HepG2 (cell line): ENCODE measurements around the gene KARS1. TPM values are rescaled to one million over a fixed set of nuclear protein-coding genes. Genes with fewer than 3 reads are reported as not detected.
A peak's percentile ranks its signal among the peaks of the same experiment; 100 is the strongest.

Source experiments
- CHD2 ChIP-seq: IDR thresholded peaks from 2 replicates; pipeline ENCODE4 v1.6.1; 2011; ENCODE audit warnings: low read depth, low read length, improper control_type of control experiment
- ETV6 ChIP-seq: sonication (generic); formaldehyde crosslinking; conservative IDR thresholded peaks from 2 replicates; pipeline ENCODE4 v1.4.0; 2020; ENCODE audit warnings: missing genetic modification reagents
- GLI4 ChIP-seq: sonication (generic); formaldehyde crosslinking; IDR thresholded peaks from 2 replicates; pipeline ENCODE4 v1.5.1; 2020; ENCODE audit warnings: missing genetic modification reagents, mild to moderate bottlenecking, moderate library complexity, borderline replicate concordance
- NCOA1 ChIP-seq: sonication (generic); formaldehyde crosslinking; IDR thresholded peaks from 2 replicates; pipeline ENCODE4 v1.9.0; 2021; ENCODE audit warnings: missing genetic modification reagents
- PPARG ChIP-seq: conservative IDR thresholded peaks from 2 replicates; pipeline ENCODE4 v1.6.1; 2016; ENCODE audit warnings: missing biosample characterization, missing genetic modification reagents
- PRPF4 ChIP-seq: fragments of 200-400 bp; formaldehyde crosslinking; IDR thresholded peaks from 2 replicates; pipeline ENCODE4 v1.6.1; 2016; ENCODE audit warnings: low read length, low read depth; ENCODE audit not compliant: poor library complexity, severe bottlenecking
- RARA ChIP-seq: IDR thresholded peaks from 2 replicates; pipeline ENCODE4 v1.6.1; 2016; ENCODE audit warnings: missing genetic modification reagents, missing compliant biosample characterization
- ZBTB42 ChIP-seq: sonication (generic); formaldehyde crosslinking; IDR thresholded peaks from 2 replicates; pipeline ENCODE4 v1.5.0; 2020; ENCODE audit warnings: mild to moderate bottlenecking, missing genetic modification reagents
- ZFX ChIP-seq: sonication (generic); formaldehyde crosslinking; IDR thresholded peaks from 2 replicates; pipeline ENCODE4 v1.4.0; 2020; ENCODE audit warnings: mild to moderate bottlenecking, low read depth, missing genetic modification reagents, moderate library complexity
- ZNF546 ChIP-seq: sonication (generic); formaldehyde crosslinking; conservative IDR thresholded peaks from 2 replicates; pipeline ENCODE4 v1.8.1; 2023; ENCODE audit warnings: mild to moderate bottlenecking, missing genetic modification reagents
- ZNF781 ChIP-seq: sonication (generic); formaldehyde crosslinking; IDR thresholded peaks from 2 replicates; pipeline ENCODE4 v1.5.1; 2020; ENCODE audit warnings: borderline replicate concordance, mild to moderate bottlenecking, missing genetic modification reagents; ENCODE audit errors: not compliant biosample characterization
- ZSCAN20 ChIP-seq: sonication (generic); formaldehyde crosslinking; IDR thresholded peaks from 2 replicates; pipeline ENCODE4 v1.4.0; 2020; ENCODE audit warnings: missing genetic modification reagents, mild to moderate bottlenecking, borderline replicate concordance
- polyA plus RNA-seq, 8 experiments: library from polyadenylated mRNA; depleted of rRNA in 3 of 8; stranded (reverse) in 7 of 8; unstranded in 1 of 8; fragments of >200 nt; fragmentation: Illumina TruSeq in 4 of 8; extraction: Trizol in 4 of 8; gene quantifications; 2 replicates each; pipeline versions ENCODE4 v1.2.1 to v1.2.3, GENCODE V29; 2011 to 2016; ENCODE audit warnings: low read depth in 4 of 8, missing spikeins in 1 of 8, mixed read lengths in 1 of 8; ENCODE audit not compliant: insufficient read depth in 1 of 8
- total RNA-seq, 5 experiments: library from RNA; depleted of rRNA; stranded (reverse); fragments of >200 nt; fragmentation: Illumina TruSeq; extraction: Trizol; gene quantifications; 2 replicates each; pipeline ENCODE4 v1.2.3, GENCODE V29; 2016; ENCODE audit warnings: low read depth in 1 of 5
- TF ChIP-seq, protein P1 (sequence below): sonication (generic); formaldehyde crosslinking; IDR thresholded peaks from 2 replicates; pipeline ENCODE4 v1.4.0; 2020; ENCODE audit warnings: missing genetic modification reagents
- TF ChIP-seq, protein P2 (sequence below): IDR thresholded peaks from 2 replicates; pipeline ENCODE4 v1.6.1; 2016; ENCODE audit warnings: low read depth, missing genetic modification reagents, missing compliant biosample characterization
- TF ChIP-seq, protein P3 (sequence below): sonication (generic); formaldehyde crosslinking; IDR thresholded peaks from 2 replicates; pipeline ENCODE4 v1.5.0; 2020; ENCODE audit warnings: mild to moderate bottlenecking, missing genetic modification reagents
- TF ChIP-seq, protein P4 (sequence below), 2 experiments: fragments of 450-650 bp in 1 of 2; sonication (generic) in 1 of 2; formaldehyde crosslinking; IDR thresholded peaks; 2 replicates each; pipeline versions ENCODE4 v1.5.0 to v1.8.0; 2020 to 2022; ENCODE audit warnings: mild to moderate bottlenecking in 1 of 2, missing genetic modification reagents in 1 of 2

KARS1 gene
- total and polyA plus RNA-seq, 2 of the 13 experiments (the other 11 are each of a cell fraction or from before 2014, with no cell fraction given), result 141 to 276 TPM

DNA sequence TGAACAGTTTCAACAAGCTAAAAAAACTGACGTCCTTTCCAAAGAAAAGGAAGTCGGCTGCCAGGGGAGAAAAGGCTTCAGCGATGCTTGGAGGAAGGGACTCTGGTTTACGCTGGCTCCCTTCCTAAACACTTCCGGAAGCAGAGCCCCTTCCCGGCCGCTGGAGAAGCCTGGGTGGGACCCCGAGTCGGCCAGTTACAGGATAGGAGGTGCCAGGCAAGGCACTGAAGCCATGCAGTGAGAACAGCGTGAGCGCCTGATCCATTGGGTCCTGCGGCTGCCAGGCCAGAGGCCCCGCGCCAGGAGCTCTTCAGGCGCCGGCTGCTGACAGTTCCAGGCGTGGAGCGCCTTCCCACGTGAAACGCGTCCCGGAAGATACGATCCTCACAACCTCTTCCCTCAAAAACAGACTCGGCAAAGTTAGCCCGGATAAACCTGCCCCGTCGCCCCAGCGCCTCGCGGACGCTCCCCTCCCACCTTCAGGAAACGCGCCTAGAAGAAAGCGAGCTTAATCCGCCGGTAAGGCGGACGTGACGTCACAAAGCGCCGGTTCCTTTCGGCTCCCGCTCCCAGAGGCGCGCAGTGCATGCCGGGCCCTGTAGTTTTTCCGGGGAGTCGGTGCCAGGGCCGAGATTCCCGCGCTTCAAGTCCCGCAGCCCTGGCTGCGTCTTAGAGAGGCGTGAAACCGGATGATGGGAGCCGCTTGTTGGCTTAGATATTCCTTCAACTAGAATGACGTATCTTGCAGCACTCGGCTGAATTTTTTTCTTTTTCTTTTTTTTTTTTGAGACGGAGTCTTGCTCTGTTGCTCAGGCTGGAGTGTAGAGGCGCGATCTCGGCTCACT, 24.5 kb downstream of the KARS1 start, which contains the start of gene ADAT1 (continued):
- TF ChIP-seq, protein P1, sequence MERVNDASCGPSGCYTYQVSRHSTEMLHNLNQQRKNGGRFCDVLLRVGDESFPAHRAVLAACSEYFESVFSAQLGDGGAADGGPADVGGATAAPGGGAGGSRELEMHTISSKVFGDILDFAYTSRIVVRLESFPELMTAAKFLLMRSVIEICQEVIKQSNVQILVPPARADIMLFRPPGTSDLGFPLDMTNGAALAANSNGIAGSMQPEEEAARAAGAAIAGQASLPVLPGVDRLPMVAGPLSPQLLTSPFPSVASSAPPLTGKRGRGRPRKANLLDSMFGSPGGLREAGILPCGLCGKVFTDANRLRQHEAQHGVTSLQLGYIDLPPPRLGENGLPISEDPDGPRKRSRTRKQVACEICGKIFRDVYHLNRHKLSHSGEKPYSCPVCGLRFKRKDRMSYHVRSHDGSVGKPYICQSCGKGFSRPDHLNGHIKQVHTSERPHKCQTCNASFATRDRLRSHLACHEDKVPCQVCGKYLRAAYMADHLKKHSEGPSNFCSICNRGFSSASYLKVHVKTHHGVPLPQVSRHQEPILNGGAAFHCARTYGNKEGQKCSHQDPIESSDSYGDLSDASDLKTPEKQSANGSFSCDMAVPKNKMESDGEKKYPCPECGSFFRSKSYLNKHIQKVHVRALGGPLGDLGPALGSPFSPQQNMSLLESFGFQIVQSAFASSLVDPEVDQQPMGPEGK, result peak; percentile 46; the same call in 1 of the 2 replicates
- 0 out of 2 replicates have a peak, but pooled peaks have one; percentile 62 for TF ChIP-seq NCOA1 (CRISPR knock-in tag)
- no peak for TF ChIP-seq ZNF546 (CRISPR knock-in tag)
- 0 out of 2 replicates have a peak, but pooled peaks have one; percentile 25 for TF ChIP-seq PPARG (CRISPR knock-in tag)
- TF ChIP-seq, protein P2, sequence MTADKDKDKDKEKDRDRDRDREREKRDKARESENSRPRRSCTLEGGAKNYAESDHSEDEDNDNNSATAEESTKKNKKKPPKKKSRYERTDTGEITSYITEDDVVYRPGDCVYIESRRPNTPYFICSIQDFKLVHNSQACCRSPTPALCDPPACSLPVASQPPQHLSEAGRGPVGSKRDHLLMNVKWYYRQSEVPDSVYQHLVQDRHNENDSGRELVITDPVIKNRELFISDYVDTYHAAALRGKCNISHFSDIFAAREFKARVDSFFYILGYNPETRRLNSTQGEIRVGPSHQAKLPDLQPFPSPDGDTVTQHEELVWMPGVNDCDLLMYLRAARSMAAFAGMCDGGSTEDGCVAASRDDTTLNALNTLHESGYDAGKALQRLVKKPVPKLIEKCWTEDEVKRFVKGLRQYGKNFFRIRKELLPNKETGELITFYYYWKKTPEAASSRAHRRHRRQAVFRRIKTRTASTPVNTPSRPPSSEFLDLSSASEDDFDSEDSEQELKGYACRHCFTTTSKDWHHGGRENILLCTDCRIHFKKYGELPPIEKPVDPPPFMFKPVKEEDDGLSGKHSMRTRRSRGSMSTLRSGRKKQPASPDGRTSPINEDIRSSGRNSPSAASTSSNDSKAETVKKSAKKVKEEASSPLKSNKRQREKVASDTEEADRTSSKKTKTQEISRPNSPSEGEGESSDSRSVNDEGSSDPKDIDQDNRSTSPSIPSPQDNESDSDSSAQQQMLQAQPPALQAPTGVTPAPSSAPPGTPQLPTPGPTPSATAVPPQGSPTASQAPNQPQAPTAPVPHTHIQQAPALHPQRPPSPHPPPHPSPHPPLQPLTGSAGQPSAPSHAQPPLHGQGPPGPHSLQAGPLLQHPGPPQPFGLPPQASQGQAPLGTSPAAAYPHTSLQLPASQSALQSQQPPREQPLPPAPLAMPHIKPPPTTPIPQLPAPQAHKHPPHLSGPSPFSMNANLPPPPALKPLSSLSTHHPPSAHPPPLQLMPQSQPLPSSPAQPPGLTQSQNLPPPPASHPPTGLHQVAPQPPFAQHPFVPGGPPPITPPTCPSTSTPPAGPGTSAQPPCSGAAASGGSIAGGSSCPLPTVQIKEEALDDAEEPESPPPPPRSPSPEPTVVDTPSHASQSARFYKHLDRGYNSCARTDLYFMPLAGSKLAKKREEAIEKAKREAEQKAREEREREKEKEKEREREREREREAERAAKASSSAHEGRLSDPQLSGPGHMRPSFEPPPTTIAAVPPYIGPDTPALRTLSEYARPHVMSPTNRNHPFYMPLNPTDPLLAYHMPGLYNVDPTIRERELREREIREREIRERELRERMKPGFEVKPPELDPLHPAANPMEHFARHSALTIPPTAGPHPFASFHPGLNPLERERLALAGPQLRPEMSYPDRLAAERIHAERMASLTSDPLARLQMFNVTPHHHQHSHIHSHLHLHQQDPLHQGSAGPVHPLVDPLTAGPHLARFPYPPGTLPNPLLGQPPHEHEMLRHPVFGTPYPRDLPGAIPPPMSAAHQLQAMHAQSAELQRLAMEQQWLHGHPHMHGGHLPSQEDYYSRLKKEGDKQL (CRISPR knock-in tag), result peak; percentile 35; the same call in 1 of the 2 replicates
- TF ChIP-seq CHD2, result peak; percentile 98
- TF ChIP-seq, protein P3, sequence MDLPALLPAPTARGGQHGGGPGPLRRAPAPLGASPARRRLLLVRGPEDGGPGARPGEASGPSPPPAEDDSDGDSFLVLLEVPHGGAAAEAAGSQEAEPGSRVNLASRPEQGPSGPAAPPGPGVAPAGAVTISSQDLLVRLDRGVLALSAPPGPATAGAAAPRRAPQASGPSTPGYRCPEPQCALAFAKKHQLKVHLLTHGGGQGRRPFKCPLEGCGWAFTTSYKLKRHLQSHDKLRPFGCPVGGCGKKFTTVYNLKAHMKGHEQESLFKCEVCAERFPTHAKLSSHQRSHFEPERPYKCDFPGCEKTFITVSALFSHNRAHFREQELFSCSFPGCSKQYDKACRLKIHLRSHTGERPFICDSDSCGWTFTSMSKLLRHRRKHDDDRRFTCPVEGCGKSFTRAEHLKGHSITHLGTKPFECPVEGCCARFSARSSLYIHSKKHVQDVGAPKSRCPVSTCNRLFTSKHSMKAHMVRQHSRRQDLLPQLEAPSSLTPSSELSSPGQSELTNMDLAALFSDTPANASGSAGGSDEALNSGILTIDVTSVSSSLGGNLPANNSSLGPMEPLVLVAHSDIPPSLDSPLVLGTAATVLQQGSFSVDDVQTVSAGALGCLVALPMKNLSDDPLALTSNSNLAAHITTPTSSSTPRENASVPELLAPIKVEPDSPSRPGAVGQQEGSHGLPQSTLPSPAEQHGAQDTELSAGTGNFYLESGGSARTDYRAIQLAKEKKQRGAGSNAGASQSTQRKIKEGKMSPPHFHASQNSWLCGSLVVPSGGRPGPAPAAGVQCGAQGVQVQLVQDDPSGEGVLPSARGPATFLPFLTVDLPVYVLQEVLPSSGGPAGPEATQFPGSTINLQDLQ (CRISPR knock-in tag), result 0 out of 2 replicates have a peak, but pooled peaks have one; percentile 79
- TF ChIP-seq ZFX, result peak; percentile 88
- TF ChIP-seq, protein P4, sequence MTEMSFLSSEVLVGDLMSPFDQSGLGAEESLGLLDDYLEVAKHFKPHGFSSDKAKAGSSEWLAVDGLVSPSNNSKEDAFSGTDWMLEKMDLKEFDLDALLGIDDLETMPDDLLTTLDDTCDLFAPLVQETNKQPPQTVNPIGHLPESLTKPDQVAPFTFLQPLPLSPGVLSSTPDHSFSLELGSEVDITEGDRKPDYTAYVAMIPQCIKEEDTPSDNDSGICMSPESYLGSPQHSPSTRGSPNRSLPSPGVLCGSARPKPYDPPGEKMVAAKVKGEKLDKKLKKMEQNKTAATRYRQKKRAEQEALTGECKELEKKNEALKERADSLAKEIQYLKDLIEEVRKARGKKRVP (CRISPR knock-in tag; IDR thresholded peaks at IDR 0.05), result 0 out of 4 replicates have a peak, but pooled peaks of 1 of the 2 experiments have one; percentile 30
- no peak for TF ChIP-seq PRPF4
- TF ChIP-seq ZSCAN20 (CRISPR knock-in tag), result 0 out of 2 replicates have a peak, but pooled peaks have one; percentile 38
- 0 out of 2 replicates have a peak, but pooled peaks have one; percentile 48 for TF ChIP-seq ZBTB42 (CRISPR knock-in tag)
- peak; percentile 15; the same call in 1 of the 2 replicates for TF ChIP-seq RARA (CRISPR knock-in tag)
- peak; percentile 74; the same call in 1 of the 2 replicates for TF ChIP-seq ETV6 (CRISPR knock-in tag)
- peak; percentile 88 for TF ChIP-seq ZNF781
- peak; percentile 90; the same call in 1 of the 2 replicates for TF ChIP-seq GLI4
